Psoas muscle (tissue), 8 donors: ENCODE measurements around the gene NCOR1. TPM values are rescaled to one million over a fixed set of nuclear protein-coding genes. Genes with fewer than 3 reads are reported as not detected.
"Not testable (repeated sequence)": the region's sequence is repeated elsewhere in the genome, so short reads cannot be mapped to it uniquely, and the experiment has no call there.

Experiments used
- ATAC-seq, 4 donors: fragments of 200-7000 bp; cut with Tn5 transposase; one replicate each; pipeline ENCODE4 v1.9.1; 2020; ENCODE audit warnings: moderate library complexity in 3 of 4, mild to moderate bottlenecking in 2 of 4
- DNase-seq, 2 donors: peaks; one replicate each; pipeline ENCODE4 v3.0.0-alpha.2; 2020
- H3K27ac ChIP-seq: fragments of 200-600 bp; one replicate; pipeline ENCODE4 v1.8.0; 2022
- H3K27me3 ChIP-seq, 3 donors: fragments of 200-600 bp in 1 of 3; one replicate each; pipeline versions ENCODE4 v1.6.1 to v1.8.0; 2013 to 2022; ENCODE audit warnings: low read length in 2 of 3, mild to moderate bottlenecking in 2 of 3, moderate library complexity in 1 of 3; ENCODE audit not compliant: insufficient read depth in 3 of 3
- H3K36me3 ChIP-seq, 2 donors: fragments of 200-600 bp in 1 of 2; one replicate each; pipeline versions ENCODE4 v1.6.1 to v1.8.0; 2013 to 2022; ENCODE audit warnings: low read depth in 1 of 2, mild to moderate bottlenecking in 1 of 2, moderate library complexity in 1 of 2; ENCODE audit not compliant: insufficient read depth in 1 of 2
- H3K4me1 ChIP-seq: fragments of 200-600 bp; one replicate; pipeline ENCODE4 v1.8.0; 2022
- H3K4me3 ChIP-seq: fragments of 200-600 bp; one replicate; pipeline ENCODE4 v1.8.0; 2022; ENCODE audit warnings: mild to moderate bottlenecking
- H3K9me3 ChIP-seq: fragments of 200-600 bp; one replicate; pipeline ENCODE4 v1.8.0; 2022
- WGBS, 3 donors: extraction: QIAGEN DNeasy Blood & Tissue Kit; methylation state at CpG; one replicate each; pipeline versions ENCODE4 v1.1.6 to v1.1.7; 2013; 5-methylcytosine and 5-hydroxymethylcytosine counted together
- intact Hi-C, 2 donors: fragments of 100-400 bp; cut with DNase I; formaldehyde crosslinking; loops; one replicate each; pipeline versions ENCODE4 v1.11.0 to v1.14.2; 2022
- polyA plus RNA-seq, 3 donors: library from polyadenylated mRNA; stranded (reverse); fragments of 200-250 nt; gene quantifications; one replicate each; pipeline ENCODE4 v1.2.3, GENCODE V29; 2013
- total RNA-seq, 4 donors: library from RNA; stranded (reverse); fragmentation: NEBNext Ultra II Directional in 2 of 4; extraction: Animal tissue kit (Norgen Biotek cat#: 25700) in 2 of 4; gene quantifications; one replicate each; pipeline versions ENCODE4 v1.2.1 to v1.2.4, GENCODE V29; 2021 to 2023
- TF ChIP-seq, protein P1 (sequence below): fragments of 200-600 bp; IDR thresholded peaks from one replicate; pipeline ENCODE4 v1.8.0; 2022; ENCODE audit warnings: antibody characterized with exemption
- donor health status: healthy with polysubstance abuse.
- donor health status: DM: no; HTN: no; CAD: no; lungs with moderate emphysema.
- donor health status: Bipolar disorder and iron deficiency.
- donor health status: healthy.
- donor health status: DM: yes; HTN: yes; CAD: no.
- donor health status: DM: no; HTN: no; CAD: no.
- donor health status: DM: no; HTN: no; CAD: no.
- donor health status: DM: yes; HTN: yes; CAD: no.

Gene NCOR1
- total and polyA plus RNA-seq, 7 donors = 22.8 to 102 (median 78.8) TPM

- no peaks in the 10 kb centered on the region for H3K27me3 ChIP-seq
- no peak overlapping the region for H3K27ac ChIP-seq
- peaks cover 0 to 4% of the 10 kb centered on the region in 2 donors for H3K36me3 ChIP-seq
- H3K4me1 ChIP-seq = peaks cover 5% of the 10 kb centered on the region
- H3K4me3 ChIP-seq = no peak overlapping the region
- intact Hi-C loops = no loop called here
- no peaks in the 10 kb centered on the region for H3K9me3 ChIP-seq
- TF ChIP-seq, protein P1, sequence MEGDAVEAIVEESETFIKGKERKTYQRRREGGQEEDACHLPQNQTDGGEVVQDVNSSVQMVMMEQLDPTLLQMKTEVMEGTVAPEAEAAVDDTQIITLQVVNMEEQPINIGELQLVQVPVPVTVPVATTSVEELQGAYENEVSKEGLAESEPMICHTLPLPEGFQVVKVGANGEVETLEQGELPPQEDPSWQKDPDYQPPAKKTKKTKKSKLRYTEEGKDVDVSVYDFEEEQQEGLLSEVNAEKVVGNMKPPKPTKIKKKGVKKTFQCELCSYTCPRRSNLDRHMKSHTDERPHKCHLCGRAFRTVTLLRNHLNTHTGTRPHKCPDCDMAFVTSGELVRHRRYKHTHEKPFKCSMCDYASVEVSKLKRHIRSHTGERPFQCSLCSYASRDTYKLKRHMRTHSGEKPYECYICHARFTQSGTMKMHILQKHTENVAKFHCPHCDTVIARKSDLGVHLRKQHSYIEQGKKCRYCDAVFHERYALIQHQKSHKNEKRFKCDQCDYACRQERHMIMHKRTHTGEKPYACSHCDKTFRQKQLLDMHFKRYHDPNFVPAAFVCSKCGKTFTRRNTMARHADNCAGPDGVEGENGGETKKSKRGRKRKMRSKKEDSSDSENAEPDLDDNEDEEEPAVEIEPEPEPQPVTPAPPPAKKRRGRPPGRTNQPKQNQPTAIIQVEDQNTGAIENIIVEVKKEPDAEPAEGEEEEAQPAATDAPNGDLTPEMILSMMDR = no peak
- DNase-seq (no peak), ATAC-seq (no peak)
- 95 to 97% (median 96%) methylated on average over 5 of the region's 5 CpGs for WGBS, 3 donors
Measured at GRCh38 chr17:16178836-16179235, 36.5 kb downstream of the NCOR1 start.

DNA sequence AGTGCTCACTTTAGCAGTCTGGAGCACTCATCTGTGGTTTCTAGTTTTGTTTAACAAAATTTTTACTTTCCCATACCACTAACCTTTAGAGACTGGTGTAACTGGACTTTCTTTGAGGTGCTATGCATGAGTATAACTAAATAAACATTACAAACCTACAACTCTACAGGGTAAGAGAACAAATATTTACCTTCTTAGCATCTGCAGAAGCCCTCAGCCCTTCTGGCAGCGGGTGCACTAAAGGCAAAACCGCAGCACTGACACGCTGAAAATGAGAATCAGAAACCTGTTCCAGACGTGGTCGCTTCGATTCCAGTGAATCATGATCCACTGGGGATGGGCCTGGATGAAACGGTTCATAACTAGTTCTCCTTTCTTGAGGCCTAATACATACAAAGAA lies 43.7 kb downstream of the NCOR1 start:
- no peak for DNase-seq
- Histone ChIP-seq H3K36me3 (peaks cover 0 to 37% of the 10 kb centered on the region in 2 donors), H3K4me1 (no peaks in the 10 kb centered on the region), H3K4me3 (no peak overlapping the region), H3K9me3 (no peaks in the 10 kb centered on the region), H3K27ac (no peak overlapping the region), H3K27me3 (no peaks in the 10 kb centered on the region)
- 73 to 81% (median 77%) methylated on average over 7 of the region's 7 CpGs for WGBS, 3 donors
- no peak for ATAC-seq
- TF ChIP-seq, protein P1 = no peak
- intact Hi-C loops = no loop called here

DNA sequence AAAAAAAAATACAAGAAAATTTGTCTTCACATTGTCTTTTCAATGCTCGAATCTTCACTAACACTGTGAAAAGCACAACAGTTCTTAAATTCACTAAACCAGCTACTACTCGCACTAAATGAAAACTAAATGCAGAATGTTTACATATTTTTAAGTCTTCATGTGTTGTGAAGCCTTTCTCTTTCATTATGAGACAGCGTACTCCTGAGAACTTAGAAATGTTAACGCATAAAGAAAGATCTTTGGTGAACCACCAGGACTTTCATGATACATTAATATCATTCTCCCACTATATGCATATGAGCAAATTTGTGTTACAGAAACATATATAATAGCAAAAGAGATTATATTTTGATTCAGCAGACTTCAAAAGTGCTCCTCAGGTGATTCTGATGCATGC lies 48.6 kb downstream of the NCOR1 start:
- H3K4me1 ChIP-seq, DNase-seq, ATAC-seq, H3K27ac ChIP-seq, H3K9me3 ChIP-seq, intact Hi-C loops, H3K27me3 ChIP-seq, H3K4me3 ChIP-seq: not testable (repeated sequence)
- 98 to 99% (median 99%) methylated on average over 4 of the region's 4 CpGs for WGBS, 3 donors
- peaks cover 0 to 51% of the 10 kb centered on the region in 2 donors for H3K36me3 ChIP-seq

GRCh38 chr17:16158714-16159113 lies 56.6 kb downstream of the NCOR1 start:
- intact Hi-C loops = no loop called here
- Histone ChIP-seq H3K27ac (no peak overlapping the region), H3K9me3 (no peaks in the 10 kb centered on the region), H3K27me3 (no peaks in the 10 kb centered on the region), H3K4me3 (no peak overlapping the region), H3K4me1 (no peaks in the 10 kb centered on the region), H3K36me3 (peaks cover 0 to 55% of the 10 kb centered on the region in 2 donors)
- 88 to 91% (median 90%) methylated on average over 3 of the region's 3 CpGs for WGBS, 3 donors
- TF ChIP-seq, protein P1 = no peak
- no peak for ATAC-seq
- DNase-seq = no peak

DNA sequence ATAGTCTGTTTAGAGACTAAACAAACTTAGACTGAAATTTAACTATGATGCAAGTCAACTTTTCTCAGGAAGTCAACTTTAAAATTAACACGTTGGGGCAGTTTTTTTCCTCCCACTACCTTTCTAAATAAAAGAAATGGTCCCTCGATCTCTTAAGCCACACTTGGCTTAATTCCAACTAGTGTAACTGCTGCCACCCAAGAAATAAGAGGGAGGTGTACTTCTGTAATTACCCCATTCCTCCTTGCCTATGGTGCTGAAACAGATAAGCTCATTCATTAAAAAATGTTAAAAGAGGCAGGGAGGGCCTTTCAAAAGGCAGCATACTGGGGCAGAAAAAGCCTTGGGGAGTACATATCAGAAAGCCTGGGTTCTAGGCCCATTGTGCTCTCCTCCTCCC lies 59.8 kb downstream of the NCOR1 start:
- no peaks in the 10 kb centered on the region for H3K27me3 ChIP-seq
- TF ChIP-seq, protein P1 = no peak
- 16 to 42% (median 23%) methylated on average over 2 of the region's 2 CpGs for WGBS, 3 donors
- DNase-seq (no peak), ATAC-seq (peak in 1 of 4 donors; percentile 40)
- no peaks in the 10 kb centered on the region for H3K4me1 ChIP-seq
- H3K4me3 ChIP-seq = no peak overlapping the region
- no peaks in the 10 kb centered on the region for H3K9me3 ChIP-seq
- H3K27ac ChIP-seq = no peak overlapping the region
- H3K36me3 ChIP-seq = peaks cover 0 to 73% of the 10 kb centered on the region in 2 donors
- intact Hi-C loops = no loop called here

- DNase-seq, intact Hi-C loops, H3K4me1 ChIP-seq, H3K4me3 ChIP-seq, H3K9me3 ChIP-seq, H3K27ac ChIP-seq, H3K27me3 ChIP-seq, ATAC-seq: not testable (repeated sequence)
- WGBS, 3 donors = 81 to 93% (median 92%) methylated on average over 6 of the region's 6 CpGs
- H3K36me3 ChIP-seq = peaks cover 5 to 70% of the 10 kb centered on the region in 2 donors
Measured at GRCh38 chr17:16152326-16152725, 63.0 kb downstream of the NCOR1 start.
